Measurements from ENCODE around the gene OTULIN. TPM values are rescaled to one million over a fixed set of nuclear protein-coding genes. Genes with fewer than 3 reads are reported as not detected.

Gene OTULIN
- total and polyA plus RNA-seq, 2 of the 13 experiments (the other 11 are each of a cell fraction or from before 2014, with no cell fraction given): 7.0 to 34.8 TPM

- in situ Hi-C loops (cut with HindIII; ENCODE audit: extremely low pct_ligation_motif_present, low pct_unique_long_range_greater_than_20kb) (no loop called here), intact Hi-C loops (cut with micrococcal nuclease; ENCODE audit: unreplicated experiment) (no loop called here)
- FAIRE-seq (no peak), DNase-seq (ENCODE audit: low spot score) (no peak), ATAC-seq (no peak)
- Histone ChIP-seq H3K4me2 (ENCODE audit: low read depth, low read length) (no peak overlapping the region), H3K9me3 (ENCODE audit: low read length) (no peaks in the 10 kb centered on the region), H2AFZ (ENCODE audit: low read length) (no peak overlapping the region), H3K27ac (ENCODE audit: extremely low read length, insufficient read depth, low read length) (no peak overlapping the region), H3K4me3 (replicated peaks in 1 of 3; ENCODE audit: insufficient read depth in 1 of 3, low read depth in 2 of 3, low read length in 3 of 3) (no peak overlapping the region), H3K79me2 (ENCODE audit: insufficient read depth, low read length) (no peaks in the 10 kb centered on the region), H3K36me3 (replicated peaks in 1 of 2; ENCODE audit: control insufficient read depth in 1 of 2, insufficient read depth in 2 of 2, low read length in 2 of 2) (peaks cover 1 to 31% of the 10 kb centered on the region in 2 experiments; a peak in 3 of 5 replicates), H3K4me1 (ENCODE audit: insufficient read depth, low read length) (peaks cover 12% of the 10 kb centered on the region), H3K9ac (ENCODE audit: insufficient read depth, low read depth, low read length) (no peak overlapping the region), H4K20me1 (ENCODE audit: insufficient read depth, low read length) (no peaks in the 10 kb centered on the region), H3K27me3 (ENCODE audit: control insufficient read depth in 1 of 2, insufficient read depth in 2 of 2, low read length in 2 of 2) (no peaks in the 10 kb centered on the region)
- ChIA-PET POLR2A (no interaction called here), CTCF (ENCODE audit: low intra/inter-chr PET ratio, low total read pairs) (no interaction called here)
- BruUV-seq (replicated peaks): no TSS peak
- WGBS (ENCODE audit: low lambda C conversion rate): 100% methylated on average over 3 of the region's 3 CpGs
- no peak for TF ChIP-seq TGIF2 (CRISPR knock-in tag; IDR thresholded peaks at IDR 0.05)
- no peak for TF ChIP-seq ZNF589 (CRISPR knock-in tag; conservative IDR thresholded peaks at IDR 0.05)
These were observed 75.0 kb downstream of the OTULIN start for GRCh38 chr5:14739538-14739937.

- H3K4me3 ChIP-seq (replicated peaks in 1 of 3; ENCODE audit: insufficient read depth in 1 of 3, low read depth in 2 of 3, low read length in 3 of 3): no peak overlapping the region
- ATAC-seq: no peak
- no peaks in the 10 kb centered on the region for H3K9me3 ChIP-seq (ENCODE audit: low read length)
- H3K4me2 ChIP-seq (ENCODE audit: low read depth, low read length): no peak overlapping the region
- peaks cover 1 to 30% of the 10 kb centered on the region in 2 experiments; a peak in 3 of 5 replicates for H3K36me3 ChIP-seq (replicated peaks in 1 of 2; ENCODE audit: control insufficient read depth in 1 of 2, insufficient read depth in 2 of 2, low read length in 2 of 2)
- 98% methylated on average over 5 of the region's 5 CpGs for WGBS (ENCODE audit: low lambda C conversion rate)
- H3K27me3 ChIP-seq (ENCODE audit: control insufficient read depth in 1 of 2, insufficient read depth in 2 of 2, low read length in 2 of 2): no peaks in the 10 kb centered on the region
- BruUV-seq (replicated peaks): no TSS peak
- no peak for FAIRE-seq
- no peaks in the 10 kb centered on the region for H3K79me2 ChIP-seq (ENCODE audit: insufficient read depth, low read length)
- no peaks in the 10 kb centered on the region for H4K20me1 ChIP-seq (ENCODE audit: insufficient read depth, low read length)
- H3K27ac ChIP-seq (ENCODE audit: extremely low read length, insufficient read depth, low read length): no peak overlapping the region
- H3K9ac ChIP-seq (ENCODE audit: insufficient read depth, low read depth, low read length): no peak overlapping the region
- intact Hi-C loops (cut with micrococcal nuclease; ENCODE audit: unreplicated experiment) (no loop called here), in situ Hi-C loops (cut with HindIII; ENCODE audit: extremely low pct_ligation_motif_present, low pct_unique_long_range_greater_than_20kb) (no loop called here)
- H3K4me1 ChIP-seq (ENCODE audit: insufficient read depth, low read length): peaks cover 17% of the 10 kb centered on the region
- CTCF ChIA-PET (ENCODE audit: low intra/inter-chr PET ratio, low total read pairs): no interaction called here
- TF ChIP-seq MAFF (IDR thresholded peaks at IDR 0.05; ENCODE audit: low read depth, low read length) (no peak), SNAI1 (CRISPR knock-in tag; IDR thresholded peaks at IDR 0.05; ENCODE audit: borderline replicate concordance) (no peak), JDP2 (CRISPR knock-in tag; IDR thresholded peaks at IDR 0.05; ENCODE audit: borderline replicate concordance) (no peak), PCBP1 (IDR thresholded peaks at IDR 0.05; ENCODE audit: borderline replicate concordance, low read depth, low read length) (no peak), TAF15 (IDR thresholded peaks at IDR 0.05; ENCODE audit: low read depth, low read length, poor library complexity, severe bottlenecking) (no peak), ZMYM4 (CRISPR knock-in tag; IDR thresholded peaks at IDR 0.05) (no peak), ZNF224 (CRISPR knock-in tag; IDR thresholded peaks at IDR 0.05) (no peak), ZNF160 (CRISPR knock-in tag; IDR thresholded peaks at IDR 0.05) (no peak), RORA (CRISPR knock-in tag; IDR thresholded peaks at IDR 0.05) (no peak), GTF3A (CRISPR knock-in tag; conservative IDR thresholded peaks at IDR 0.05) (no peak), ZNF776 (CRISPR knock-in tag; IDR thresholded peaks at IDR 0.05) (no peak), ZNF343 (CRISPR knock-in tag; IDR thresholded peaks at IDR 0.05) (no peak), ZNF563 (CRISPR knock-in tag; IDR thresholded peaks at IDR 0.05) (no peak), FIP1L1 (IDR thresholded peaks at IDR 0.05; ENCODE audit: borderline replicate concordance, insufficient read depth, low read depth, low read length) (no peak)
- TF ChIP-seq, protein P1, sequence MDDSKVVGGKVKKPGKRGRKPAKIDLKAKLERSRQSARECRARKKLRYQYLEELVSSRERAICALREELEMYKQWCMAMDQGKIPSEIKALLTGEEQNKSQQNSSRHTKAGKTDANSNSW (CRISPR knock-in tag; IDR thresholded peaks at IDR 0.05; ENCODE audit: borderline replicate concordance): no peak
- no peak overlapping the region for H2AFZ ChIP-seq (ENCODE audit: low read length)
- POLR2A ChIA-PET: no interaction called here
- no peak for DNase-seq (ENCODE audit: low spot score)
These were observed 75.5 kb downstream of the OTULIN start for GRCh38 chr5:14739981-14740380.

Measured in HepG2 (cell line).